Ovary (tissue), 9 donors: ENCODE measurements around the gene PCDH15. TPM values are rescaled to one million over a fixed set of nuclear protein-coding genes. Genes with fewer than 3 reads are reported as not detected.

ENCODE experiments used
- DNase-seq, 5 donors: peaks; one replicate each; pipeline ENCODE4 v3.0.0-alpha.2; 2019 to 2020
- H3K27ac ChIP-seq, 2 donors: fragments of 200-600 bp; one replicate each; pipeline versions ENCODE4 v1.5.1 to v1.8.0; 2019 to 2022
- H3K27me3 ChIP-seq: fragments of 200-600 bp; one replicate; pipeline ENCODE4 v1.8.0; 2022
- H3K36me3 ChIP-seq: fragments of 200-600 bp; sonication (generic); one replicate; pipeline ENCODE4 v1.5.1; 2019
- H3K4me1 ChIP-seq: one replicate; pipeline ENCODE4 v1.8.1; 2013; ENCODE audit warnings: mild to moderate bottlenecking, moderate library complexity; ENCODE audit not compliant: insufficient read depth
- H3K4me3 ChIP-seq: fragments of 200-600 bp; sonication (generic); one replicate; pipeline ENCODE4 v1.5.1; 2017
- H3K9me3 ChIP-seq, 2 donors: fragments of 200-600 bp in 1 of 2; sonication (generic) in 1 of 2; one replicate each; pipeline versions ENCODE4 v1.5.1 to v1.8.1; 2013 to 2019; ENCODE audit warnings: mild to moderate bottlenecking in 1 of 2, moderate library complexity in 1 of 2
- EP300 ChIP-seq: sonication (generic); formaldehyde crosslinking; IDR thresholded peaks from one replicate; pipeline ENCODE4 v1.6.1; 2017; ENCODE audit warnings: antibody characterized with exemption
- POLR2A ChIP-seq: fragments of 450-650 bp; IDR thresholded peaks from one replicate; pipeline ENCODE4 v1.6.1; 2017; ENCODE audit warnings: antibody characterized with exemption, mild to moderate bottlenecking, moderate library complexity
- WGBS, 3 donors: extraction: QIAGEN DNeasy Blood & Tissue Kit in 1 of 3; methylation state at CpG; one replicate each; pipeline versions ENCODE4 v1.1.5 to v1.1.7; 2013 to 2017; 5-methylcytosine and 5-hydroxymethylcytosine counted together
- intact Hi-C, 4 donors: fragments of 100-400 bp; cut with DNase I; formaldehyde crosslinking; loops; one replicate each; pipeline versions ENCODE4 v1.11.0 to v1.15.1; 2022 to 2023
- polyA plus RNA-seq, 2 donors: library from polyadenylated mRNA; stranded (reverse); fragments of 200-250 nt in 1 of 2; fragments of 350-450 nt in 1 of 2; fragmentation: Illumina TruSeq in 1 of 2; extraction: RNeasy Lipid Tissue Mini Kit (QIAGEN cat#74804) in 1 of 2; gene quantifications; one replicate each; pipeline ENCODE4 v1.2.3, GENCODE V29; 2013 to 2014
- total RNA-seq, 7 donors: library from RNA; depleted of rRNA in 2 of 7; stranded (reverse); fragments of >200 nt in 2 of 7; fragmentation: NEBNext Ultra II Directional in 3 of 7; extraction: Animal tissue kit (Norgen Biotek cat#: 25700) in 3 of 7; gene quantifications; one replicate each; pipeline versions ENCODE4 v1.1.0 to v1.2.4, GENCODE V29; 2016 to 2023
- TF ChIP-seq, protein P1 (sequence below), 3 donors: fragments of 450-650 bp in 2 of 3; fragments of 200-600 bp in 1 of 3; IDR thresholded peaks; one replicate each; pipeline versions ENCODE4 v1.5.1 to v1.8.0; 2016 to 2022; ENCODE audit warnings: antibody characterized with exemption in 3 of 3, mild to moderate bottlenecking in 1 of 3
- donor health status: DM: no; HTN: no; CAD: no; lungs with moderate emphysema.
- donor health status: DM: no; HTN: no; CAD: no.
- donor health status: Bipolar disorder and iron deficiency.
- donor health status: DM: yes; HTN: yes; CAD: no.
- donor health status: DM: no; HTN: no; CAD: no.
- donor health status: DM: yes; HTN: yes; CAD: no.

Gene PCDH15
- total and polyA plus RNA-seq, 9 donors: 0.02 to 0.34 TPM; not detected in 7

- intact Hi-C loops: no loop called here
- Histone ChIP-seq H3K9me3 (no peaks in the 10 kb centered on the region), H3K36me3 (no peaks in the 10 kb centered on the region), H3K4me3 (no peak overlapping the region), H3K27me3 (no peaks in the 10 kb centered on the region), H3K27ac (no peak overlapping the region), H3K4me1 (no peaks in the 10 kb centered on the region)
- TF ChIP-seq, protein P1, sequence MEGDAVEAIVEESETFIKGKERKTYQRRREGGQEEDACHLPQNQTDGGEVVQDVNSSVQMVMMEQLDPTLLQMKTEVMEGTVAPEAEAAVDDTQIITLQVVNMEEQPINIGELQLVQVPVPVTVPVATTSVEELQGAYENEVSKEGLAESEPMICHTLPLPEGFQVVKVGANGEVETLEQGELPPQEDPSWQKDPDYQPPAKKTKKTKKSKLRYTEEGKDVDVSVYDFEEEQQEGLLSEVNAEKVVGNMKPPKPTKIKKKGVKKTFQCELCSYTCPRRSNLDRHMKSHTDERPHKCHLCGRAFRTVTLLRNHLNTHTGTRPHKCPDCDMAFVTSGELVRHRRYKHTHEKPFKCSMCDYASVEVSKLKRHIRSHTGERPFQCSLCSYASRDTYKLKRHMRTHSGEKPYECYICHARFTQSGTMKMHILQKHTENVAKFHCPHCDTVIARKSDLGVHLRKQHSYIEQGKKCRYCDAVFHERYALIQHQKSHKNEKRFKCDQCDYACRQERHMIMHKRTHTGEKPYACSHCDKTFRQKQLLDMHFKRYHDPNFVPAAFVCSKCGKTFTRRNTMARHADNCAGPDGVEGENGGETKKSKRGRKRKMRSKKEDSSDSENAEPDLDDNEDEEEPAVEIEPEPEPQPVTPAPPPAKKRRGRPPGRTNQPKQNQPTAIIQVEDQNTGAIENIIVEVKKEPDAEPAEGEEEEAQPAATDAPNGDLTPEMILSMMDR (IDR thresholded peaks at IDR 0.05): no peak
- TF ChIP-seq EP300 (no peak), POLR2A (no peak)
- WGBS, 3 donors: 75 to 86% (median 75%) methylated on average over 1 of the region's 1 CpG
- DNase-seq: no peak
Observed at GRCh38 chr10:54799506-54799905, 1.5 kb downstream of the PCDH15 start.

- no peaks in the 10 kb centered on the region for H3K36me3 ChIP-seq
- no peak overlapping the region for H3K4me3 ChIP-seq
- H3K4me1 ChIP-seq: no peaks in the 10 kb centered on the region
- 65 to 67% (median 65%) methylated on average over 9 of the region's 9 CpGs for WGBS, 3 donors
- H3K9me3 ChIP-seq: no peaks in the 10 kb centered on the region
- H3K27me3 ChIP-seq: no peaks in the 10 kb centered on the region
- H3K27ac ChIP-seq: no peak overlapping the region
- intact Hi-C loops: no loop called here
- TF ChIP-seq EP300 (no peak), POLR2A (no peak)
- TF ChIP-seq, protein P1 (IDR thresholded peaks at IDR 0.05): no peak
- DNase-seq: no peak
Observed at GRCh38 chr10:54797636-54798321, 3.3 kb downstream of the PCDH15 start.

DNA sequence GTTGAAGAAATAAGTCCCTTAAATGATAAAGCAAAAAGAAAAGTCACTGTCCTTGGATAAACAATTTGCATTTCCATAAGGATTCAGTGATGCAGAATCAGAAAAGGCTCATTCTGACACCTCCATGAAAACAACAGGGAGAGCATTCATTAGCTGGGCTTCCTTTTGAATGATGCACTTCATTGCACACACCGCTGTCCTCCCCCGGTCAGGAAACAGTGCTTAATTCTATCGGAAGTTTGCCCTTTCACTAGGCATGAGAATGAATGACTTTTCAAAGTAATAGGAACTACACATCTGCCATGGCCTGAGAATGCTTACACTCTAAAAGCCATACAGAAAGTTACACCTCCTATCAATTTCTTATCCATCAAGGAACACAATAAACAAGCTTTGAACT, 4.2 kb downstream of the PCDH15 start:
- Histone ChIP-seq H3K4me1 (no peaks in the 10 kb centered on the region), H3K36me3 (no peaks in the 10 kb centered on the region), H3K4me3 (no peak overlapping the region), H3K9me3 (no peaks in the 10 kb centered on the region), H3K27ac (no peak overlapping the region), H3K27me3 (no peaks in the 10 kb centered on the region)
- no peak for DNase-seq
- TF ChIP-seq, protein P1 (IDR thresholded peaks at IDR 0.05): no peak
- TF ChIP-seq EP300 (no peak), POLR2A (no peak)
- intact Hi-C loops: no loop called here
- WGBS, 3 donors: 82 to 87% (median 83%) methylated on average over 3 of the region's 3 CpGs

- TF ChIP-seq EP300 (no peak), POLR2A (no peak)
- TF ChIP-seq, protein P1 (IDR thresholded peaks at IDR 0.05): no peak
Observed at GRCh38 chr10:54776622-54777021, 24.4 kb downstream of the PCDH15 start.

More at GRCh38 chr10:54776622-54777021, 24.4 kb downstream of the PCDH15 start:
- no peak overlapping the region for H3K27ac ChIP-seq
- intact Hi-C loops: no loop called here
- no peaks in the 10 kb centered on the region for H3K27me3 ChIP-seq
- H3K4me1 ChIP-seq: no peaks in the 10 kb centered on the region
- 88 to 93% (median 92%) methylated on average over 4 of the region's 4 CpGs for WGBS, 3 donors
- no peaks in the 10 kb centered on the region for H3K9me3 ChIP-seq
- H3K4me3 ChIP-seq: no peak overlapping the region
- DNase-seq: no peak
- no peaks in the 10 kb centered on the region for H3K36me3 ChIP-seq
